ENCODE measurements around the gene ADAM17.
A peak's percentile ranks its signal among the peaks of the same experiment; 100 is the strongest.

The ADAM17 gene

GRCh38 chr2:9463698-9464034 lies 92.0 kb downstream of the ADAM17 start:
- no peak for DNase-seq

DNA sequence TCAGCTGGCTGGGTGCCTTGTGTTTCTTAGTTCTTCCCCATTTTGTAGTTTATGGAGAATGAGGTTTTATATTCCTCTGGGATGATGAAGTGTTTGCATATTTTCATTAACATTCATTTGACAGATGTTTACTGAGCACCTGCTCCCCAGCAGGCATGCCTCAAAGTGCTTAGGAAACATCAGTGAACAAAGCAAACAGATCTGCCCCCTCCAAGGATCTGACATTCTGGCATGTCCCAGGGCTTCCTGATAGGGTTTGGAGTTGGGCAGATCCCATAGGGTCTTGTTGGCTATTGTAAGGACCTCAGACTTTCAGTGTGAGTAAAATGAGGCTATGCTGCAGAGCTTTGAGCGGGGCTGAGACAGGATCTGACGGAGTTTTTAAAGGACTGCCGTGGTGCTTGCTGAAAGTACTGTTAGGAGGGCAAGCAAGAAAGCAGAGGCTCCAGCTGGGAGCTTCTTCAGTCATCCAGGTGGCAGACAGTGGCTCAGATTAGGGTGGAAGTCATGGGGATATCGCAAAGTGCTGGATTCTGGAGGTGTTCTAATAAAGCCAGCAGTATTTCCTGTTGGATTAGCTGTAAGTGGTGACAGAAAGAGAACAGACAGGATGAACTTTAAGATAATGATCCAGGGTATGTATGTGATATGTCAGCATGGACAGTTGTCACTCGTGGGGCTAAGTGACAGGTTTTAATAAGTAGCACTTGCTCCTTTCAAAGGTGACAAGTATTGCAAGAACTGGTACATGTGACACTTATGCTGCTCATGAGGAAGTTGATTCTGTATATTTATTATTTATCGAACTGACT lies 92.5 kb downstream of the ADAM17 start:
- peak; percentile 49 for DNase-seq

- DNase-seq = no peak
Observed at GRCh38 chr2:9462313-9462712, 93.3 kb downstream of the ADAM17 start.

DNA sequence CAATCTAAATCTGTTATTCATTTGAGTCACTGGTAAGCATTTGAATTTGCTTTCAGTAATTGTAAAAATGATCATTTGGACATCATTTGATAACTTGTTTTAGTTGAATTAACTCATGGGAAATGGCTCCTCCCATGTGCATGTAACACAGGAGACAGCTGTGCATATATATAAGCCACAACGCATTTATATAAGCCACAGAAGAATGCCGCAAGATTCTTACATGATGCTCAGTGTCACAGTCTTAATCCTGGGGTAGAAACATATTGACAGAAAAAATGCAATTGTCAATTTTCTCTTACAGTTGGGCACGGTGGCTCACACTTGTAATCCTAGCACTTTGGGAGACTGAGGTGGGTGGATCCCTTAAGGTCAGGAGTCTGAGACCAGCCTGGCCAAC lies 94.6 kb downstream of the ADAM17 start:
- no peak for DNase-seq

GRCh38 chr2:9460441-9461017 lies 95.1 kb downstream of the ADAM17 start:
- no peak for DNase-seq

GRCh38 chr2:9451231-9451630 lies 104.4 kb downstream of the ADAM17 start:
- no peak for DNase-seq

DNA sequence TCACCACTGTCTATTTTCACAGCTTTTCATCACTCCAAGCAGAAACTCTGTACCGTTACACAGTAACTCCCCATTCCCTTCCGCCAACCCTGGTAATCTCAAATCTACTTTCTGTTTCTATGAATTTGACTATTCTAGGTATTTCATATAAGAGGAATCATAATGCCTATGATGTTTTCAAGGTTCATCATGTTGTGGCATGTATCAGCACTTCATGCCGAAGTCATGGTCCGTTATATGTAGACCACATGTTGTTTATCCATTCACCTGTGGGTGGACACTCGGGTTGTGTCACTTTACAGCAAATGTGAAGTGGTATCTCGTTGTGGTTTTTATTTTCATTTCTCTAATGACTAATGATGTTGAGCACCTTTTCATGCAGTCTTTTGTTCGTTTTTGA lies 110.5 kb downstream of the ADAM17 start:
- no peak for DNase-seq

DNA sequence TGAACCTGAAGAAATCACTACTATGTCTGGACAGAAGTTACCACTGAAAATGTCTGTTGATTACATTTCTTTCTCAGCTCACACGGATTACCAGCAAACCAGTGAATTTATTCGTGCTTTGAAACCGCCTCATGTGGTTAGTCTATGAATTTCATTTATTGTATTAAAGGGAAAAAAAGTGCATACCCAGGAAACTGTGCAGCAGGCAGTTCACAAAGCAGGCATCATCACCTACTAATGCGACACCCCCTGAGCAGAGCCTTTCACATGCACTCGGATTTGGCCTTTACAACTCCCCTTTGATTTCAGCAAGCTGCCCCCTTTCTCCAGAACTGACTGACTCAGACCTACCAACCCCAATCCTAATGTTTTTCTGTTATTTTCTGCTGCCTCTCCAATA lies 112.1 kb downstream of the ADAM17 start:
- no peak for DNase-seq

- DNase-seq = no peak
Observed at GRCh38 chr2:9441556-9441955, 114.1 kb downstream of the ADAM17 start.

DNA sequence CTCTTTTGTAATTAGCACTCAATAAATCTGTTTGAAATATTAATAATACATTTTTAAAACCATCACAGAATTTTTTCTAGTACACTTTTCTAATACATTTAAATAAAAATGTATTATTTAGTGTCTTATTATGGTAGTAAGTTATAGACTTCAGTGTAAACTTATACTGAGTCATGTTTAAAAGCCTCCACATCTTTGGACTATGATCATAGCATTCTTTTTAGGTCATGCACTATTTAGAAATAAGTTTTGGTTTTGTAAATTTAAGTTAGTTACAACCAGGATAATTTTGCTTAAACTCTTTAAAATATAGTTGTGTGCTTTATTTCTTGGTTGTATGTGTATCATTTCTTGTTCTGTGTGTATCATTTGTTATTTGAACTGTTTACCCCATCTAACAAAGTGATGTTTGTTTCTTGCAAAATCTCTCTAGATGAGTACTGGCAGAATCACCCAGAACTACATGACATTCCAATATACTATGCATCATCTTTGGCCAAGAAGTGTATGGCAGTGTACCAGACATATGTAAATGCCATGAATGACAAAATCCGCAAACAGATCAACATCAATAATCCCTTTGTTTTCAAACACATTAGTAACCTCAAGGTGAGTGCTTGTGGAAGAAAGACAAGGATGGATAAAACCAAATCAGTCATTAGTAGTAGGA lies 115.4 kb downstream of the ADAM17 start:
- no peak for DNase-seq

DNA sequence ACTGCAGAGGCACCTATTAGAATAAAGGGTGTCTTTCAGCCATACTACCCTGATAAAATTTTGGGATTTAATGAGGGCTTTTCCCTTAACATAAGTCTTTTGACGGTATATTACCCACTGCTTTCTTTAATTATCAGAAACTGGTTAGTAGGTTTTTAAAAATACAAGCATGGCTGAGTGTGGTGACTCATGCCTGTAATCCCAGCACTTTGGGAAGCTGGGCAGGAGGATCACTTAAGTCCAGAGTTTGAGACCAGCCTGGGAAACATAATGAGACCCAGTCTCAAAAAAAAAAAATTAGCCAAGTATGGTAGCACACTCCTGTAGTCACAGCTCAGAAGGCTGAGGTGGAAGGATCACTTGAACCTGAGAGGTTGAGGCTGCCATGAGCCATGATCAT lies 116.1 kb downstream of the ADAM17 start:
- DNase-seq = no peak

Measured in NCI-H345 (cell line).